Measurements from ENCODE around the gene NR2C1. TPM values are rescaled to one million over a fixed set of nuclear protein-coding genes. Genes with fewer than 3 reads are reported as not detected.

Gene NR2C1
- total and polyA plus RNA-seq, 10 of the 15 experiments (the other 5 are each of a cell fraction or from before 2014, with no cell fraction given): 8.8 to 38.1 (median 31.3) TPM

DNA sequence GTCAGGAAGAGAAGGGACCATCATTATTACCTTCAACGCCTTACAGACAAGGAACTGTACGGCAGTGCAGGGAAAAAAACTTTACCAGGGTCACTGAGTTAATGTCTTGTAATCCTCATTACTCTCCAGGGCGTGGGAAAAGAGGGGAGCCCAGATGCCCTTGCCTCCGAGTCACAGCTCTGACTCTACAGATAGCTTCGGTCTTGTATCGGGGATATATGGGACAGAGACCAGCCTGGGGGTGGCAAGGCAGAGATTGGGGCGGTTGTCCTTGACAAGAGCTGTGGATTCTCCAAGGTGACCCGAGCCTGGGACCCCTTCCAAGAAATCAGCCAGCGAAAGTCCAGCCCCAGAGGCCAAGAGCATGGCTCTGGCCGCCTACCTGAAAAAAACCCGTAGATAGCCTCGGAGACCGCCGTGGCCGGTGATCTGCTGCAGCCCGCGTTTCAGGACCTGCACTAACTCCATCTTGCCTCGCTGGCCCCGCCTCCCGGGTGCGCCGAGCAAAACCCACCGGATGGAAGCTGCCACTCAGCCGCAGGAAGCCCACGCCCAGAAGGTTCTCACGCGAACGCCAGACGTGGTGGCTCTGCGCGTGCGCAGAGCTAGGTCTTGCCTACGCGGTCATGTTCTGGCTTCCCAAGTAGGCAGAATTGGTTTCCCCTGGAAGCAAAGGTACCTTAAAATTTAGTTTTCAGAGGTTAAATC is 70.1 kb downstream of the NR2C1 start, which contains the start of gene NDUFA12 (continued):
- TF ChIP-seq, protein P1, sequence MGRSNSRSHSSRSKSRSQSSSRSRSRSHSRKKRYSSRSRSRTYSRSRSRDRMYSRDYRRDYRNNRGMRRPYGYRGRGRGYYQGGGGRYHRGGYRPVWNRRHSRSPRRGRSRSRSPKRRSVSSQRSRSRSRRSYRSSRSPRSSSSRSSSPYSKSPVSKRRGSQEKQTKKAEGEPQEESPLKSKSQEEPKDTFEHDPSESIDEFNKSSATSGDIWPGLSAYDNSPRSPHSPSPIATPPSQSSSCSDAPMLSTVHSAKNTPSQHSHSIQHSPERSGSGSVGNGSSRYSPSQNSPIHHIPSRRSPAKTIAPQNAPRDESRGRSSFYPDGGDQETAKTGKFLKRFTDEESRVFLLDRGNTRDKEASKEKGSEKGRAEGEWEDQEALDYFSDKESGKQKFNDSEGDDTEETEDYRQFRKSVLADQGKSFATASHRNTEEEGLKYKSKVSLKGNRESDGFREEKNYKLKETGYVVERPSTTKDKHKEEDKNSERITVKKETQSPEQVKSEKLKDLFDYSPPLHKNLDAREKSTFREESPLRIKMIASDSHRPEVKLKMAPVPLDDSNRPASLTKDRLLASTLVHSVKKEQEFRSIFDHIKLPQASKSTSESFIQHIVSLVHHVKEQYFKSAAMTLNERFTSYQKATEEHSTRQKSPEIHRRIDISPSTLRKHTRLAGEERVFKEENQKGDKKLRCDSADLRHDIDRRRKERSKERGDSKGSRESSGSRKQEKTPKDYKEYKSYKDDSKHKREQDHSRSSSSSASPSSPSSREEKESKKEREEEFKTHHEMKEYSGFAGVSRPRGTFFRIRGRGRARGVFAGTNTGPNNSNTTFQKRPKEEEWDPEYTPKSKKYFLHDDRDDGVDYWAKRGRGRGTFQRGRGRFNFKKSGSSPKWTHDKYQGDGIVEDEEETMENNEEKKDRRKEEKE (IDR thresholded peaks at IDR 0.05): no peak
- TF ChIP-seq NR2C1 (IDR thresholded peaks at IDR 0.05): 0 out of 2 replicates have a peak, but pooled peaks have one; percentile 19
- no peak for TF ChIP-seq ZBTB4 (CRISPR knock-in tag; IDR thresholded peaks at IDR 0.05)
- TF ChIP-seq PAX8 (IDR thresholded peaks at IDR 0.05): no peak
- peak; percentile 85 for TF ChIP-seq ZBTB11 (CRISPR knock-in tag; IDR thresholded peaks at IDR 0.05)
- peak in 1 of 2 experiments; percentile 62; a peak in 2 of 4 replicates for TF ChIP-seq BHLHE40 (IDR thresholded peaks at IDR 0.05; ENCODE audit: borderline replicate concordance in 1 of 2, low read depth in 2 of 2, low read length in 1 of 2)
- TF ChIP-seq TCF7 (IDR thresholded peaks at IDR 0.05; ENCODE audit: borderline replicate concordance): no peak
- peak; percentile 80 for TF ChIP-seq POU2F2 (IDR thresholded peaks at IDR 0.05; ENCODE audit: borderline replicate concordance, low read depth, low read length)
- TF ChIP-seq NKRF (conservative IDR thresholded peaks at IDR 0.05): peak; percentile 60; the same call in 1 of the 2 replicates
- TF ChIP-seq BRCA1 (IDR thresholded peaks at IDR 0.05; ENCODE audit: low read depth, low read length): no peak
- TF ChIP-seq GABPA (IDR thresholded peaks at IDR 0.05; ENCODE audit: low read depth): peak; percentile 87
- peak; percentile 90 for TF ChIP-seq NRF1 (conservative IDR thresholded peaks at IDR 0.05; ENCODE audit: low read depth, low read length)
- peak; percentile 51 for TF ChIP-seq KLF5 (IDR thresholded peaks at IDR 0.05; ENCODE audit: partially characterized antibody)
- no peak for TF ChIP-seq ETV6 (conservative IDR thresholded peaks at IDR 0.05 in 1 of 2, IDR thresholded peaks at IDR 0.05 in 1 of 2; ENCODE audit: borderline replicate concordance in 1 of 2, low read depth in 1 of 2)
- TF ChIP-seq SPI1 (IDR thresholded peaks at IDR 0.05; ENCODE audit: borderline replicate concordance, insufficient read depth, low read depth, low read length): no peak
- TF ChIP-seq ZNF24 (IDR thresholded peaks at IDR 0.05): no peak
- TF ChIP-seq MTA2 (IDR thresholded peaks at IDR 0.05; ENCODE audit: low read depth): no peak

All from GM12878 (cell line).